HT-29 (cell line): ENCODE measurements around the gene CLPSL1. TPM values are rescaled to one million over a fixed set of nuclear protein-coding genes. Genes with fewer than 3 reads are reported as not detected.

Source experiments
- DNase-seq: peaks from one replicate; pipeline ENCODE4 v3.0.0-alpha.2; 2015; ENCODE audit warnings: low spot score
- total RNA-seq: library from RNA; depleted of rRNA; stranded (reverse); fragments of >200 nt; shearing (Covaris generic); gene quantifications from 2 replicates; pipeline ENCODE4 v1.2.3, GENCODE V29; 2014; rRNA removed

Gene CLPSL1
- total RNA-seq, 1 experiment from 2014 or later = not detected

- DNase-seq = no peak
These were observed 14.7 kb downstream of the CLPSL1 start for GRCh38 chr6:35795453-35796071.

GRCh38 chr6:35796236-35796635 lies 15.4 kb downstream of the CLPSL1 start:
- DNase-seq = no peak

- DNase-seq = no peak
These were observed 17.2 kb downstream of the CLPSL1 start for GRCh38 chr6:35797837-35798526.

- DNase-seq = no peak
These were observed 17.9 kb downstream of the CLPSL1 start for GRCh38 chr6:35798706-35799105.

- DNase-seq = no peak
These were observed 20.3 kb downstream of the CLPSL1 start for GRCh38 chr6:35801148-35801547.

- peak; percentile 18 for DNase-seq
These were observed 24.3 kb downstream of the CLPSL1 start, which contains the start of gene LHFPL5 for GRCh38 chr6:35804996-35805736. Gene LHFPL5, plus strand, starts transcription at chr6:35805352. Its CDS starts 319 bp downstream, at chr6:35805671.

- DNase-seq = no peak
These were observed 27.9 kb downstream of the CLPSL1 start for GRCh38 chr6:35808688-35809087.

- DNase-seq = no peak
These were observed 29.0 kb downstream of the CLPSL1 start for GRCh38 chr6:35809809-35810208.

GRCh38 chr6:35810971-35811698 lies 30.3 kb downstream of the CLPSL1 start:
- peak; percentile 83 for DNase-seq

- no peak for DNase-seq
These were observed 30.8 kb downstream of the CLPSL1 start for GRCh38 chr6:35811699-35811995.

- DNase-seq = no peak
These were observed 36.7 kb downstream of the CLPSL1 start for GRCh38 chr6:35817515-35817914.

GRCh38 chr6:35823601-35824000 lies 42.8 kb downstream of the CLPSL1 start:
- no peak for DNase-seq

GRCh38 chr6:35824552-35825192 lies 43.9 kb downstream of the CLPSL1 start:
- DNase-seq = no peak

GRCh38 chr6:35829306-35829705 lies 48.5 kb downstream of the CLPSL1 start:
- no peak for DNase-seq

- DNase-seq = peak; percentile 19
These were observed 50.6 kb downstream of the CLPSL1 start for GRCh38 chr6:35831257-35832007.

- DNase-seq = no peak
These were observed 52.7 kb downstream of the CLPSL1 start for GRCh38 chr6:35833536-35833935.

Other genes with a start within 250 kb of the CLPSL1 start
- 6.6 and 7.7 TPM in 2 replicates for gene FKBP5, start 92.1 kb upstream of the CLPSL1 start, total RNA-seq
- gene ARMC12, start 44.0 kb upstream of the CLPSL1 start, total RNA-seq = not detected in 2 replicates
- not detected in 2 replicates for gene CLPSL2, start 4.4 kb upstream of the CLPSL1 start, total RNA-seq
- not detected in 2 replicates for gene CLPS, start 16.3 kb downstream of the CLPSL1 start, total RNA-seq
- gene LHFPL5, start 24.3 kb downstream of the CLPSL1 start, total RNA-seq = 0.16 and 0.58 TPM in 2 replicates
- gene SRPK1, start 140.1 kb downstream of the CLPSL1 start, total RNA-seq = 50.7 and 59.8 TPM in 2 replicates
- gene SLC26A8, start 243.6 kb downstream of the CLPSL1 start, total RNA-seq = not detected in 2 replicates
- 33.6 and 38.0 TPM in 2 replicates for gene MAPK14, start 246.8 kb downstream of the CLPSL1 start, total RNA-seq